ENCODE results near the gene SPTBN1. TPM values are rescaled to one million over a fixed set of nuclear protein-coding genes. Genes with fewer than 3 reads are reported as not detected.

The SPTBN1 gene
- total and polyA plus RNA-seq, 2 of the 4 experiments (the other 2 are of a cell fraction), result 49.1 to 241 TPM

DNA sequence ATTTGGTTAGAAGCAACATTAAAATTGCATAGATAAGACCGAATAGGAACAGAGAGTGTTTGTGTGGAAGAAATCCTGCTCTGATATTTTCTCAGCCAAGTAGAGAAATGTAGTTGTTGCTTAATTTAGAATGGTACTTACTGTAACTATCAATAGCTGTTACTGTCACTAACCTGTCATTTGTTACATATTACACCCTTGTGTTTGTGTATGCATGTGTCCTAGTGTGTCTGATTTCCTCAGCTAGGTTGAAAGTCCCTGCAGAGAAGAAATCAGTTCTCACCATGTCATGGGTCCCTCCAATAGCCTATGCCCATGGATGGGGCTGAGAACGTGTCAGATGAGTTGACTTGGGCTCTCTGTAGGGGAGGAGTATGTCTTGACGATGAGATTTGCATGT lies 94.4 kb downstream of the SPTBN1 start:
- ATAC-seq (ENCODE audit: low read depth), result no peak
- peaks cover 19 to 76% of the 10 kb centered on the region in 2 experiments for H3K79me1 ChIP-seq (ENCODE audit: low read depth in 1 of 2, low read length in 2 of 2)
- BruUV-seq (replicated peaks), result no TSS peak
- no peak overlapping the region for H3K4me3 ChIP-seq (ENCODE audit: insufficient read depth, low read depth, low read length)
- H2AFZ ChIP-seq (replicated peaks; ENCODE audit: low read length, poor library complexity), result no peak overlapping the region
- H3K9me1 ChIP-seq (ENCODE audit: insufficient read depth, low read length), result peaks cover 9% of the 10 kb centered on the region; the same call in 1 of the 2 replicates
- H3K9ac ChIP-seq (ENCODE audit: low read depth, low read length), result no peak overlapping the region
- H2AK5ac ChIP-seq (ENCODE audit: low read depth, low read length), result no peak overlapping the region
- no peak overlapping the region for H2BK20ac ChIP-seq (ENCODE audit: low read depth, low read length)
- H2BK15ac ChIP-seq (ENCODE audit: low read depth, low read length), result no peak overlapping the region
- no CpG with 5 or more reads among the region's 3 CpGs for WGBS, 2 experiments (ENCODE audit: extremely low coverage in 2 of 2, insufficient read length in 1 of 2)
- no peaks in the 10 kb centered on the region for H3K9me3 ChIP-seq (ENCODE audit: control insufficient read depth, insufficient read depth, low read length)
- H3K4me2 ChIP-seq (ENCODE audit: low read depth, low read length), result no peak overlapping the region
- intact Hi-C loops (cut with micrococcal nuclease) (no loop called here), dilution Hi-C loops (cut with HindIII; ENCODE audit: low sequenced_read_pairs, unreplicated experiment) (no loop called here), in situ Hi-C loops (cut with MboI; ENCODE audit: low sequenced_read_pairs) (no loop called here)
- H4K91ac ChIP-seq (ENCODE audit: insufficient read depth, low read depth, low read length), result no peak overlapping the region
- H2AK9ac ChIP-seq (replicated peaks; ENCODE audit: low read depth, low read length, poor library complexity), result no peak overlapping the region
- H3K56ac ChIP-seq (ENCODE audit: extremely low read depth, insufficient read depth, low read length), result no peak overlapping the region
- peaks cover 1% of the 10 kb centered on the region for H3K4me1 ChIP-seq (ENCODE audit: control insufficient read depth, insufficient read depth, low read length)
- TF ChIP-seq POLR2A (IDR thresholded peaks at IDR 0.05; ENCODE audit: low read depth, low read length), result no peak
- TF ChIP-seq, protein P1, sequence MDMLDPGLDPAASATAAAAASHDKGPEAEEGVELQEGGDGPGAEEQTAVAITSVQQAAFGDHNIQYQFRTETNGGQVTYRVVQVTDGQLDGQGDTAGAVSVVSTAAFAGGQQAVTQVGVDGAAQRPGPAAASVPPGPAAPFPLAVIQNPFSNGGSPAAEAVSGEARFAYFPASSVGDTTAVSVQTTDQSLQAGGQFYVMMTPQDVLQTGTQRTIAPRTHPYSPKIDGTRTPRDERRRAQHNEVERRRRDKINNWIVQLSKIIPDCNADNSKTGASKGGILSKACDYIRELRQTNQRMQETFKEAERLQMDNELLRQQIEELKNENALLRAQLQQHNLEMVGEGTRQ (IDR thresholded peaks at IDR 0.05; ENCODE audit: low read depth, low read length), result no peak
- H3K14ac ChIP-seq (replicated peaks; ENCODE audit: low read depth, low read length), result no peak overlapping the region
- no peak overlapping the region for H3K27ac ChIP-seq (ENCODE audit: insufficient read depth, low read length)
- DNase-seq, result no peak
- CTCF ChIA-PET, result no interaction called here
- H3K36me3 ChIP-seq (ENCODE audit: control insufficient read depth, insufficient read depth, low read length), result no peaks in the 10 kb centered on the region
- no peak overlapping the region for H3K4ac ChIP-seq (ENCODE audit: low read depth, low read length)
- peaks cover 33% of the 10 kb centered on the region; the same call in 1 of the 2 replicates for H4K20me1 ChIP-seq (ENCODE audit: insufficient read depth, low read length)
- H3K23ac ChIP-seq (ENCODE audit: low read depth, low read length), result no peak overlapping the region
- H2BK120ac ChIP-seq (ENCODE audit: low read depth, low read length), result no peak overlapping the region
- no peak overlapping the region for H4K5ac ChIP-seq (ENCODE audit: low read depth, low read length)
- H3K27me3 ChIP-seq (ENCODE audit: control insufficient read depth, insufficient read depth, low read length), result no peaks in the 10 kb centered on the region
- H3K18ac ChIP-seq (ENCODE audit: low read depth, low read length), result no peak overlapping the region
- no peak overlapping the region for H4K8ac ChIP-seq (ENCODE audit: low read depth in 2 of 2, low read length in 2 of 2)
- H2BK5ac ChIP-seq (ENCODE audit: low read depth, low read length, poor library complexity, severe bottlenecking), result no peak overlapping the region
- POLR2A ChIA-PET (ENCODE audit: unreplicated experiment), result no interaction called here

All from IMR-90 (cell line).